MM.1S (cell line): ENCODE measurements around the gene MEF2C.
"Not testable (repeated sequence)": the region's sequence is repeated elsewhere in the genome, so short reads cannot be mapped to it uniquely, and the experiment has no call there.

ENCODE experiments used
- DNase-seq: peaks from one replicate; pipeline ENCODE4 v3.0.0-alpha.2; 2015
- H2AFZ ChIP-seq: fragments of 300-600 bp; sonication (generic); 2 replicates; pipeline ENCODE4 v1.6.0; 2016; ENCODE audit warnings: antibody characterized with exemption, low read length
- H3F3A ChIP-seq: fragments of 300-600 bp; sonication (generic); 2 replicates; pipeline ENCODE4 v1.6.1; 2016; ENCODE audit warnings: mild to moderate bottlenecking, antibody characterized with exemption, low read length, moderate library complexity, mixed read lengths; ENCODE audit not compliant: insufficient read depth
- H3K27ac ChIP-seq: fragments of 300-600 bp; sonication (generic); 2 replicates; pipeline ENCODE4 v1.5.1; 2016; ENCODE audit warnings: mild to moderate bottlenecking, low read length
- H3K27me3 ChIP-seq: fragments of 300-600 bp; sonication (generic); replicated peaks from 2 replicates; pipeline ENCODE4 v1.6.0; 2016; ENCODE audit warnings: low read length; ENCODE audit not compliant: insufficient read depth
- H3K36me3 ChIP-seq: fragments of 300-600 bp; sonication (generic); replicated peaks from 2 replicates; pipeline ENCODE4 v1.6.1; 2016; ENCODE audit warnings: mild to moderate bottlenecking, low read length, mixed read lengths; ENCODE audit not compliant: insufficient read depth
- H3K4me1 ChIP-seq: fragments of 300-600 bp; sonication (generic); 2 replicates; pipeline ENCODE4 v1.6.1; 2016; ENCODE audit warnings: low read length, mixed read lengths
- H3K4me2 ChIP-seq: fragments of 300-600 bp; sonication (generic); 2 replicates; pipeline ENCODE4 v1.6.0; 2016; ENCODE audit warnings: low read depth, low read length
- H3K4me3 ChIP-seq: fragments of 300-600 bp; sonication (generic); 2 replicates; pipeline ENCODE4 v1.5.1; 2016; ENCODE audit warnings: low read length, mixed read lengths
- H3K79me2 ChIP-seq: fragments of 300-600 bp; sonication (generic); 2 replicates; pipeline ENCODE4 v1.6.1; 2016; ENCODE audit warnings: mixed run types, low read length, mixed read lengths
- H3K9ac ChIP-seq: fragments of 300-600 bp; sonication (generic); 2 replicates; pipeline ENCODE4 v1.6.1; 2016; ENCODE audit warnings: low read length, mixed read lengths
- H3K9me2 ChIP-seq: fragments of 300-600 bp; sonication (generic); replicated peaks from 2 replicates; pipeline ENCODE4 v1.6.1; 2016; ENCODE audit warnings: mild to moderate bottlenecking, low read length, mixed read lengths; ENCODE audit not compliant: insufficient read depth
- H3K9me3 ChIP-seq: fragments of 300-600 bp; sonication (generic); replicated peaks from 2 replicates; pipeline ENCODE4 v1.6.1; 2016; ENCODE audit warnings: mild to moderate bottlenecking, low read length, mixed read lengths; ENCODE audit not compliant: insufficient read depth
- H4K20me1 ChIP-seq: fragments of 300-600 bp; sonication (generic); 2 replicates; pipeline ENCODE4 v1.6.1; 2016; ENCODE audit warnings: mild to moderate bottlenecking, low read length, moderate library complexity, mixed read lengths; ENCODE audit not compliant: insufficient read depth
- CTCF ChIP-seq: fragments of 300-600 bp; sonication (generic); IDR thresholded peaks from 2 replicates; pipeline ENCODE4 v1.5.1; 2016; ENCODE audit warnings: antibody characterized with exemption, low read length, mixed read lengths
- EZH2 ChIP-seq: fragments of 300-600 bp; sonication (generic); optimal IDR thresholded peaks from 2 replicates; pipeline ENCODE3; 2017; ENCODE audit warnings: low read depth, mild to moderate bottlenecking, antibody characterized with exemption, low read length, mixed read lengths
- EZH2phosphoT487 ChIP-seq: fragments of 300-600 bp; sonication (generic); IDR thresholded peaks from 2 replicates; pipeline ENCODE4 v1.6.1; 2018; ENCODE audit warnings: antibody characterized with exemption, low read length

The MEF2C gene

GRCh38 chr5:88923623-88924329 lies 40.8 kb upstream of the MEF2C start:
- H3F3A ChIP-seq, result no peaks in the 10 kb centered on the region
- H3K9me2 ChIP-seq, result no peaks in the 10 kb centered on the region
- no peak overlapping the region for H2AFZ ChIP-seq
- H3K27ac ChIP-seq, result no peak overlapping the region
- no peaks in the 10 kb centered on the region for H3K4me1 ChIP-seq
- H3K27me3 ChIP-seq, result no peaks in the 10 kb centered on the region
- no peak for DNase-seq
- no peak overlapping the region for H3K4me2 ChIP-seq
- no peaks in the 10 kb centered on the region for H3K79me2 ChIP-seq
- no peaks in the 10 kb centered on the region for H4K20me1 ChIP-seq
- H3K36me3 ChIP-seq, result no peaks in the 10 kb centered on the region
- TF ChIP-seq EZH2 (no peak), CTCF (no peak), EZH2phosphoT487 (no peak)
- no peak overlapping the region for H3K4me3 ChIP-seq
- H3K9me3 ChIP-seq, result no peaks in the 10 kb centered on the region
- no peak overlapping the region for H3K9ac ChIP-seq

GRCh38 chr5:88912743-88913142 lies 29.8 kb upstream of the MEF2C start:
- H3K9me2 ChIP-seq, H3F3A ChIP-seq, H3K9ac ChIP-seq, H3K79me2 ChIP-seq, DNase-seq, H3K4me3 ChIP-seq, H3K4me2 ChIP-seq, H3K27me3 ChIP-seq, H3K9me3 ChIP-seq, H2AFZ ChIP-seq, H4K20me1 ChIP-seq, H3K27ac ChIP-seq, H3K4me1 ChIP-seq, H3K36me3 ChIP-seq: not testable (repeated sequence)

GRCh38 chr5:88911059-88911572 lies 28.1 kb upstream of the MEF2C start:
- H3K79me2 ChIP-seq, H3K27ac ChIP-seq, H3K4me3 ChIP-seq, H3K4me2 ChIP-seq, H4K20me1 ChIP-seq, H3F3A ChIP-seq, H3K9me3 ChIP-seq, H3K36me3 ChIP-seq, DNase-seq, H3K9ac ChIP-seq, H3K4me1 ChIP-seq, H3K27me3 ChIP-seq, H2AFZ ChIP-seq, H3K9me2 ChIP-seq: not testable (repeated sequence)

- H3F3A ChIP-seq, H3K9ac ChIP-seq, H3K9me3 ChIP-seq, H4K20me1 ChIP-seq, H2AFZ ChIP-seq, H3K27me3 ChIP-seq, H3K4me1 ChIP-seq, H3K36me3 ChIP-seq, H3K9me2 ChIP-seq, H3K79me2 ChIP-seq, H3K4me2 ChIP-seq, DNase-seq, H3K27ac ChIP-seq, H3K4me3 ChIP-seq: not testable (repeated sequence)
These were observed 21.5 kb upstream of the MEF2C start for GRCh38 chr5:88904478-88904877.

GRCh38 chr5:88903966-88904365 lies 21.0 kb upstream of the MEF2C start:
- not testable (repeated sequence) for DNase-seq, H3K79me2 ChIP-seq, H3K36me3 ChIP-seq, H3K27me3 ChIP-seq, H3K27ac ChIP-seq, H3K4me3 ChIP-seq, H3K4me1 ChIP-seq, H2AFZ ChIP-seq, H3K9me3 ChIP-seq, H3K9ac ChIP-seq, H3F3A ChIP-seq, H3K4me2 ChIP-seq, H4K20me1 ChIP-seq, H3K9me2 ChIP-seq

- not testable (repeated sequence) for H3K4me3 ChIP-seq, H3K9ac ChIP-seq, H3K79me2 ChIP-seq, H3K27ac ChIP-seq, H3F3A ChIP-seq, H3K27me3 ChIP-seq, H3K36me3 ChIP-seq, H3K4me2 ChIP-seq, H4K20me1 ChIP-seq, H3K4me1 ChIP-seq, DNase-seq, H3K9me2 ChIP-seq, H3K9me3 ChIP-seq, H2AFZ ChIP-seq
These were observed 18.1 kb upstream of the MEF2C start for GRCh38 chr5:88901077-88901476.
